GM19035 (cell line): ENCODE data around the gene PRKCH.

ENCODE experiments used
- ATAC-seq: cut with Tn5 transposase; IDR thresholded peaks from one replicate; pipeline ENCODE4 v1.9.1; 2021; ENCODE audit not compliant: unreplicated experiment

Gene PRKCH

DNA sequence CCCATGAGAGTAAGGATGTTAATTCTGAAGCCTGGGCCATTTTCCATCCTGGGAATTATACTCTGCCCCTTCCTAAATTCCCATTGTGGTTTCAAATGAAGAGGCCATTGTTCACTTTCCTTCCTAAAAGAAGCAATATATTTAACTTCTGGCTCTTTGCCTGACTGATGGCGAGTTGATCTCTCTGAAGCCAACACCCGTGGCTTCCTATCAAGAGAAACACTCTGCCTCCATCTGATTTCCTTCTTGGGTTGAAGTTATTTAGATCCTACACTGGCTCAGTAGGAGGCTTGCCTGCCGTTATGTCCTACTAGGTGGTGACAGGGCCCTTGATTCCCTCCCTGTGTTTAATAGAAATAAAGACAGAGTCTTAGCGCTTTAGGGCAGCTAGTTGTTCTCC is 97.4 kb downstream of the PRKCH start:
- ATAC-seq = no peak

DNA sequence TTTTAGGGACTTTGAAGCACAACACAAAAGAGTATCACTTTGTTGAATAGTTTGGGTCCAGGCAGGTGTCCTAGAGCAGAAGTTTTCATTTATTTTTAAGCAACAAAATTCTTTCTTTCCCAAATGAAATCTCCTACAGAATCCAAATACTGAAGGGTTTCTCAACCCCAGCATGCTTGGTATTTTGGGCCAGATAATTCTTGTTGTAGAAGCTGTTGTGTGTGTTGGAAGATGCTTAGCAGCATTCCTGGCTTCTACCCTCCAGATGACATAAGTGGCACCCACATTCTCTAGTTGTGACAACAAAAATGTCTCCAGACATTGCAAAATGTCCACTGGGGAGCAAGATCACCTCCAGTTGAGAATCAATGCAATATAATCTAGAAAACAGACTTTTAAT is 97.8 kb downstream of the PRKCH start:
- no peak for ATAC-seq

DNA sequence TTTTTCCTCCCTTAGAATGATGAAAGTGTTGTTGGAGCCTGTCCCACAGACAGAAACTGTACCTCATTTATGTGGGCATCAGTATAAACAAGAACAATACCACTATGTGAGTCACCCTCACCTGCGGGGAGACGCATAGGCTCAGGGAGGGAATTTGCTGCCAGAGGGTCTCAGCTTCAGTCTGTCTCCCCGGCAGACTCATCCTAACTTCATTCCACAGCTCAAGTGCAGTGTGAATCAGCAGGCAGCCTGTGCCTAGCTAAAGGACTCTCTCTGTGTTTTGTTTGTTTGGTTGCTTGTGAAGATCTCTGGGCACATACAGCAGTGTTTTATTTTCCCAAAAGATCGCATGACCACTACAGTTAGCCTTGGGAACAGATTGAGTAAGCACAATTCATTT is 98.9 kb downstream of the PRKCH start:
- no peak for ATAC-seq

DNA sequence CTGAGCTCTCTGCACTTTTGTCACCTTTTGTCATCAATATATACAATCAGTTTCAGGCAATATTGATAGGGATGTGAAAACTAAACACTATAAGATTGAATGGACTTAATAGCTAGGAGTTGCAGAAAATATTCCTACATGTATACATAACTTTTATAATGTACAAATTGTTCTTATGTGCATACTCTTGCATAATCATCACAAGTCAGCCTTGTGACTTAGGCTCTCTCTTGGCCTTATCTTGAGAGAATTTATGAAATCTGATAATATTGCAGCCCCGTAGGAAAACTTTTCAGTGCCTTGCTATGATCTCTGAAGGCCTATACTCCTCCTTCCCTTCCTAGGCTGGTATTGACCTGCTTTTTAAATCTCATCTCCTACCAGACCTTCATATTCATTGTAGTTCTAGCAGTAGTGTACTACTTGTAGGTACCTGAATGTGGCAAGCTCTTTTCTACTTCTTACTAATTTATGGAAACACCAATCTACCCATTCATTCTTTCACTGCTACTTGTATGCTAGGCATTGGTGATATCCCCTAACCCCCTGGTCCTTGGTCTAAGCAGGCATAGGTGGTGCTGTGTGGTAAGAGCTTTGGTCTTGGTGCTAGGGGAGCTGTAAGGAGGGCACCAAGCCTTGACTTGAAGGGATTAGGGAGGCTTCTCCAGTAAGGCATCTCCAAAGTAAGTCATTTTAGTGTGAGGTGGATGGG is 100.0 kb downstream of the PRKCH start:
- no peak for ATAC-seq

DNA sequence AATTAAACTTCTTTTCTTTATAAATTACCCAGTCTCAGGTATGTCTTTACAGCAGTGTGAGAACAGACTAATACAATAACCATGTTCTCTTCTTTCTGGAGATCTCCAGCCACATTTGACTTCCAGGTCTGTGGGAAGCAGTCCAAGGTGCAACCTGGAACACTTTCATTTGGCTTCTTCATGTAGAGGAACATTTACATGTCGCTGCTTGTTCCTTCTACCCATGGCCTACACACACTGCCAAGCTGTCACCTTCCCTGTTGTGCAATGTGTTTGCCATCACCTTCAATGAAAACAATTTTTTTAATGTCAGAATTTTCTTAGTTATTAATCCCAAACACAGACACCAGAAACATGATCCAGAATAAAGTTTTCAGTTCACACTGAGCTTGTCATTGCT is 104.7 kb downstream of the PRKCH start:
- ATAC-seq = no peak

DNA sequence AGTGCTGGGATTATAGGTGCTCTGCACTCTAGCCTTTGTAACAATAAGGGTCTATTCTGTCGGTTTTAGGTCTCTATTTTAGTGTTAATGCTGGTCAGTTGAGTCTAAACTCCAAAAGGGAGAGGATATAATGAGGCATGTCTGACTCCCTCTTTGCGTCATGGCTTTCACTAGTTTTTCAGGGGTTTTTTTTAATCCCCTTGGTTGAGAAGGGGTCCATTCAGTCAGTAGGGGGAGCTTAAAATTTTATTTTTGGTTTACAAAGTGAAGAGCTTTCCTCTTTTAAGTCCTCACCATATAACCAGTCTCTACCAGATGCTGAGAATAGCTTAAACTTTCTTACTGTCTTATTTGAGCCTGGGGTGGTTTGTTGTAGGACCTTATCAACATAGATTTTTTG is 106.9 kb downstream of the PRKCH start:
- no peak for ATAC-seq

DNA sequence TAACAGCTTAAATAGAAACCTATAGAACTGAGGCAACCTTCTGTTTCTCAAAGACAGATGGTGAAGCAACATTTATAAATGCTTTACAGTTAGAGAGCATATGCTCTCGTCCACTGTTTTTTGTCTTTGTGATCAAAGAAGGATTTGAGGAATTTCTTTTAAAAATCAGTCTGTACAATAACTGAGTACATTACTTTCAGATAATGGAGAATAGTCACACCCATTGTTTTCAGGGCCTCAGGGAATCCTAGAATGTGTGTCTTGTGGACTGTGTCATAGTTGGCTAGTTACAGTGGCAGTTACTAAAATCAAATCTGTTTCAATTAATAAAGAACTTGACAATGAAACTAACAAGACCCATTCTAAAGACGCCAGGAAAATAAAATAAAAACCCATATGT is 107.9 kb downstream of the PRKCH start:
- ATAC-seq = no peak

DNA sequence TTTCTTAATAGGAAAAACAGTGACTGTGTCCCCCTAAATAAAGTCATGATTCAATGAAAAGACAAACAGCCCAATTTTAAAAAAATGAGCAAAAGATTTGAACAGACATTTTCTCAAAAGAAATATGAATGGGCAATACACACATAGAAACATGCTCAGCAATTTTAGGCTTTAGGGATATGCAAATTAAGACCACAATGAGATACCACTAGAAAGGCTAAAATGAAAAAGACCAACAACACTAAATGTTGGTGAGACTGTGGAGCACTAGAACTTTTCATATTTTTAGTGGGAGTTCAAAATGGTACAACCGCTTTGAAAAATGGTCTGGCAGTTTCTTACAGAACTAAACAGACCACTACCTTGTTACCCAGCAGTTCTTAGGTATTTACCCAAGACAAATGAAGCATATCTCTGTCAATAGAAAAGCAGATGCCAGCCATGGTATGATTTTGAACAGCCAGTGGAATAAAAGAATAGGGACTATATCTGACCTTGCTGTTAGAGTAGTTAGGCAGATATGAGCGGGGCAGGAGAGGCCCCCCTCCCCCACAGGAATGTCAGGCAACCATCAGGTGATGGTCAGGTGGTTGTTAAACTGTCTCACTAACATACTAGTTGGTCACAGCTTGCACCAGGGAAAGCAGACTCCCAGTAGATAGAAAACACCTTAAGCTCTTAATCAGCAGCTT is 108.8 kb downstream of the PRKCH start:
- ATAC-seq = no peak

- ATAC-seq = no peak
Observed at GRCh38 chr14:61433169-61433568, 111.8 kb downstream of the PRKCH start.

DNA sequence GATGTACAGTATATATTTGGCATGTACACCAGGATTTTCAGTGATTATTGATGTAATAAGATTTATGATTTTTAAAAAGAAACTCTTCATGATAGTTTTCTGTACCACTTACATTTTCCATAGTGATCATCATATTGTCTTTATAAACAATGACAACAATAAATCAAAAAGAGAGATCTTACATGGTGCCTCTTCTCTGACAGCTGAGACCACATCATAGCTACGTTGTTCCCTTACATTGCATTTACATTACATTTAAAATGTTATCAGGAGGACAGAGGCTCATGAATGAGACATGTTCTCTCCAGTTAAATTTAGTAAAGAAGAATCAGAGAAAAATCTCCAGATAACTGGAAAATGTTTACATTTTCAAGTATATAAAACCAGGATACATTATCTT is 112.4 kb downstream of the PRKCH start:
- ATAC-seq = no peak

- ATAC-seq = no peak
Observed at GRCh38 chr14:61434311-61434710, 112.9 kb downstream of the PRKCH start.

GRCh38 chr14:61435563-61436337 is 114.4 kb downstream of the PRKCH start:
- ATAC-seq = no peak

GRCh38 chr14:61437381-61437780 is 116.0 kb downstream of the PRKCH start:
- ATAC-seq = no peak

DNA sequence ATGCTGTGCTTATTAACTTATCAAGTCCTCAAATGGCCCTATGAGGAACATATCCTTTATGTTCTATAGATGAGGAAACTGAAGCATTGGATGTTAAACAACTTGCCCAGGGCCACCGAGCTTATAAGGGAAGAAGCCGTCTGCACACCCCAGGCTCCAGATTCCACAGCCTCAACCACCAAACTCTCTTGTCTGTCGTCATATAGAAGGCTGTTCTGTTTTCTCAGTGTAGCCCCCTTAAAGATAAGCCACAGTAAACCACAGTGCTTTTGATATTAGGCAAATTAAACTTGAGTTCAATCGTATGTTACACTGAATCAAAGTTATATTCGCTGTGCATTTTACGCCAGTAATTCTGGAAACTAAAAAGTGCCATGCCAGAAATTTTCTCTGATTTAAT is 116.7 kb downstream of the PRKCH start:
- ATAC-seq = no peak

GRCh38 chr14:61438497-61438859 is 117.1 kb downstream of the PRKCH start:
- ATAC-seq = no peak

- no peak for ATAC-seq
Observed at GRCh38 chr14:61438860-61439765, 117.7 kb downstream of the PRKCH start.

GRCh38 chr14:61439779-61440418 is 118.5 kb downstream of the PRKCH start:
- no peak for ATAC-seq

GRCh38 chr14:61443481-61443880 is 122.1 kb downstream of the PRKCH start:
- no peak for ATAC-seq

GRCh38 chr14:61444215-61444768 is 122.9 kb downstream of the PRKCH start:
- peak; percentile 85 for ATAC-seq

DNA sequence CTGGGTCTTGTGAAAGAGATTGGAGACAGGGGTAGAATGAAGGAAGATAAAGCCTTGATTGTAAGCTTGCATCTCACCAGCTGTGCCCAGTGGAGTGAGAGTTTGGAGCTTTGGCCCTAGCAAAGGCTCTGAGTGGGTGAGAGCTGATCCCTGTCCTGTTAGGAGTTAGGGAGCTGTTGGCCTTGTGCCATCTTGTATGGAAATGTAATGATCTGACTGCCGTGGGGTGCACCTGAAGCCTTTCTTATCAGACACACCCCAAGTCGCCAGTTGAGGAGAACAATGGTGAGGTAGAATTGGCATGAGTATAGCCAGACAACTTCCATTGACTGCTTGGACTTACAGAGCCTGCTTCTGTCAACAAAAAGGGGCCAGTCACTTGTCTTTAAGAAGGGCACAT is 130.1 kb downstream of the PRKCH start:
- ATAC-seq = no peak
